ENCODE measurements around the gene MAD1L1.

GRCh38 chr7:1810521-1810920, 422.2 kb downstream of the MAD1L1 start:
- TF ChIP-seq CTCF (IDR thresholded peaks at IDR 0.05 in 8 of 11, conservative IDR thresholded peaks at IDR 0.05 in 3 of 11) (no peak), POLR2A (IDR thresholded peaks at IDR 0.05) (no peak), POLR2AphosphoS5 (IDR thresholded peaks at IDR 0.05) (no peak)
